Right lobe of liver (tissue), 6 donors: ENCODE data around the gene TBC1D1. TPM values are rescaled to one million over a fixed set of nuclear protein-coding genes. Genes with fewer than 3 reads are reported as not detected.

Source experiments
- ATAC-seq, 4 donors: fragments of 200-7000 bp; cut with Tn5 transposase; one replicate each; pipeline ENCODE4 v1.9.1; 2020; ENCODE audit warnings: mild to moderate bottlenecking in 4 of 4, moderate library complexity in 4 of 4
- DNase-seq, 3 donors: peaks; one replicate each; pipeline ENCODE4 v3.0.0-alpha.2; 2020
- H3K27ac ChIP-seq, 3 donors: fragments of 200-600 bp; one replicate each; pipeline ENCODE4 v1.8.0; 2022
- H3K27me3 ChIP-seq, 2 donors: fragments of 200-600 bp; one replicate each; pipeline ENCODE4 v1.8.0; 2022
- H3K36me3 ChIP-seq, 4 donors: fragments of 200-600 bp; sonication (generic) in 1 of 4; one replicate each; pipeline versions ENCODE4 v1.5.1 to v1.8.0; 2017 to 2022; ENCODE audit warnings: control low read depth in 1 of 4
- H3K4me1 ChIP-seq, 4 donors: fragments of 200-600 bp; sonication (generic) in 1 of 4; one replicate each; pipeline versions ENCODE4 v1.5.1 to v1.8.0; 2017 to 2022; ENCODE audit warnings: control low read depth in 1 of 4
- H3K4me3 ChIP-seq, 3 donors: fragments of 200-600 bp; one replicate each; pipeline ENCODE4 v1.8.0; 2022
- H3K9me3 ChIP-seq, 4 donors: fragments of 200-600 bp; sonication (generic) in 1 of 4; one replicate each; pipeline versions ENCODE4 v1.5.1 to v1.8.0; 2017 to 2022; ENCODE audit warnings: control low read depth in 1 of 4
- POLR2A ChIP-seq: fragments of 450-650 bp; IDR thresholded peaks from one replicate; pipeline ENCODE4 v1.6.1; 2017; ENCODE audit warnings: antibody characterized with exemption, mild to moderate bottlenecking
- WGBS: methylation state at CpG from one replicate; pipeline ENCODE4 v1.1.6; 2018; ENCODE audit warnings: low coverage, low lambda C conversion rate; ENCODE audit not compliant: insufficient coverage; ENCODE audit errors: missing lambda C conversion rate; 5-methylcytosine and 5-hydroxymethylcytosine counted together
- intact Hi-C, 2 donors: fragments of 100-400 bp; cut with DNase I; formaldehyde crosslinking; loops; one replicate each; pipeline versions ENCODE4 v1.11.2 to v1.14.1; 2022
- total RNA-seq, 6 experiments: library from RNA; depleted of rRNA in 2 of 6; stranded (reverse); fragments of >200 nt in 2 of 6; fragmentation: NEBNext Ultra II Directional in 3 of 6; extraction: Animal tissue kit (Norgen Biotek cat#: 25700) in 3 of 6; gene quantifications; one replicate each; pipeline versions ENCODE4 v1.1.0 to v1.2.4, GENCODE V29; 2016 to 2023
- TF ChIP-seq, protein P1 (sequence below), 4 donors: fragments of 200-600 bp in 3 of 4; fragments of 450-650 bp in 1 of 4; IDR thresholded peaks; one replicate each; pipeline versions ENCODE4 v1.5.1 to v1.8.0; 2016 to 2022; ENCODE audit warnings: antibody characterized with exemption in 4 of 4, mild to moderate bottlenecking in 2 of 4
- donor health status: DM: no; HTN: yes; CAD: no.
- donor health status: DM: no; HTN: no; CAD: no.
- donor health status: DM: no; HTN: no; CAD: no.
- donor health status: DM: no; HTN: yes; CAD: no.
- donor health status: DM: no; HTN: yes; CAD: no.

TBC1D1 gene
- total RNA-seq, 6 experiments from 2014 or later: 21.2 to 67.5 (median 35.8) TPM

DNA sequence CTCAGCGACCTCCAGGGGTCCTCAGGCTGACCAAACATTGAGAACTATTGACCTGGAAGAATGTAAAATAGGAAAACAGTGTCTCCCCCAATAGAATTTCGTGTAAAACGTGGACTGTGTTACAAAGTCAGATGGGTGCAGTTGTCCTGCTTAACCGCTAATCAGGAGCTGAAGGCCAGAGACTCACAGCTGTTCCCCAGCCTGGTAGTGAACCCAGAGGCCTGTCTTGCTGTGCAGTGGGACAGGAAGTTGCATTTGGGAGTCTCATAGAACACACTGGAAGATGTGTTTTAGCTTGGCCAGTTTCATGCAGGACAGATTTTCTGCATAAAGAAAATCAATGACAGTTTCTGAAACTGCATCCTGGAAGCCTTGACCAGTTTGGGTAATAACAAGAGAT is 220.8 kb downstream of the TBC1D1 start:
- intact Hi-C loops: no loop called here
- ATAC-seq (no peak), DNase-seq (no peak)
- H3K4me1 ChIP-seq: peaks cover 0 to 14% (median 4%) of the 10 kb centered on the region in 4 donors
- WGBS: 65% methylated on average over 3 of the region's 4 CpGs
- no peak overlapping the region for H3K4me3 ChIP-seq
- no peaks in the 10 kb centered on the region for H3K9me3 ChIP-seq
- TF ChIP-seq, protein P1, sequence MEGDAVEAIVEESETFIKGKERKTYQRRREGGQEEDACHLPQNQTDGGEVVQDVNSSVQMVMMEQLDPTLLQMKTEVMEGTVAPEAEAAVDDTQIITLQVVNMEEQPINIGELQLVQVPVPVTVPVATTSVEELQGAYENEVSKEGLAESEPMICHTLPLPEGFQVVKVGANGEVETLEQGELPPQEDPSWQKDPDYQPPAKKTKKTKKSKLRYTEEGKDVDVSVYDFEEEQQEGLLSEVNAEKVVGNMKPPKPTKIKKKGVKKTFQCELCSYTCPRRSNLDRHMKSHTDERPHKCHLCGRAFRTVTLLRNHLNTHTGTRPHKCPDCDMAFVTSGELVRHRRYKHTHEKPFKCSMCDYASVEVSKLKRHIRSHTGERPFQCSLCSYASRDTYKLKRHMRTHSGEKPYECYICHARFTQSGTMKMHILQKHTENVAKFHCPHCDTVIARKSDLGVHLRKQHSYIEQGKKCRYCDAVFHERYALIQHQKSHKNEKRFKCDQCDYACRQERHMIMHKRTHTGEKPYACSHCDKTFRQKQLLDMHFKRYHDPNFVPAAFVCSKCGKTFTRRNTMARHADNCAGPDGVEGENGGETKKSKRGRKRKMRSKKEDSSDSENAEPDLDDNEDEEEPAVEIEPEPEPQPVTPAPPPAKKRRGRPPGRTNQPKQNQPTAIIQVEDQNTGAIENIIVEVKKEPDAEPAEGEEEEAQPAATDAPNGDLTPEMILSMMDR (IDR thresholded peaks at IDR 0.05): no peak
- TF ChIP-seq POLR2A: no peak
- H3K27me3 ChIP-seq: no peaks in the 10 kb centered on the region
- H3K36me3 ChIP-seq: peaks cover 0 to 7% (median 0%) of the 10 kb centered on the region in 4 donors
- H3K27ac ChIP-seq: no peak overlapping the region

DNA sequence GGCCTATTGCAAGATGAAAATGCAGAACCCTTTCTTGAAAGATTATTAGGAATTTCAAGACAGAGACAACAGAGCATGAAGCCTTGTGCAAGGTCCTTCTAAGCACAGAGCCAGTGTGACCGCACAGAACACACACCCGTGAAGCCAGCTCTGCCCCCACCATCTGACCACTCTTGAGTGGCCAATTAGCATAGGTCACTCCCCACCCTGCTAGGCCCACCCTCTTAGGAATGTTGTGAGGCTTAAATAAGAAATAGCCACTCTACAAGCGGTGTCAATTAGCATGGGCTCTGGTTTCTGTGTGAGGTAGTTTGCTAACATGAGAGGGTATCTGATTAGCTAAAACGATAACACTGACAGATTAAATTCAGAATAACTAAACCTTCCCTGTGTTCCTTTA is 222.2 kb downstream of the TBC1D1 start:
- intact Hi-C loops: no loop called here
- peaks cover 0 to 12% (median 2%) of the 10 kb centered on the region in 4 donors for H3K36me3 ChIP-seq
- DNase-seq: no peak

DNA sequence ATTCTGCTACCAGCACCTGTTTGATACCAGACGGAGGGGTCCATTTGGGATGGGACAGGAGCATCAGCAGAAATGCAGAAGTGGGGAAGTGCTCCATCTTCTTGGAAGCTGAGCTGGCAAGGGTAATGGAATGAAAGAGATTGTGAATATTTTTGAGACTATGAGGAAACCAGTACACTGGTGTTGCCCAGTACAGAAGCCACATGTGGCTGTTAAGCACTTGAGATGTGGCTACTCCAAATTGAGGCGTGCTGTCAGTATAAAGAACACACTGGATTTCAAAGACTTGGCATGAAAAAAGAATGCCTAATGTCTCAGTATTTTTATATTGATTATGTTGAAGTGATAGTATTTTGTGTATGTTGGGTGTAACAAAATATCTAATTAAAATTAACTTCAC is 222.7 kb downstream of the TBC1D1 start:
- no peaks in the 10 kb centered on the region for H3K9me3 ChIP-seq
- H3K4me3 ChIP-seq: no peak overlapping the region
- H3K27ac ChIP-seq: no peak overlapping the region
- TF ChIP-seq, protein P1 (IDR thresholded peaks at IDR 0.05): no peak
- TF ChIP-seq POLR2A: no peak
- intact Hi-C loops: no loop called here
- H3K27me3 ChIP-seq: no peaks in the 10 kb centered on the region
- peaks cover 0 to 16% (median 4%) of the 10 kb centered on the region in 4 donors for H3K36me3 ChIP-seq
- ATAC-seq: no peak
- peaks cover 0 to 14% (median 4%) of the 10 kb centered on the region in 4 donors for H3K4me1 ChIP-seq
- DNase-seq: no peak
- WGBS: 100% methylated on average over 2 of the region's 2 CpGs

More for the DNA sequence above, 222.2 kb downstream of the TBC1D1 start:
- WGBS: 100% methylated on average over 2 of the region's 4 CpGs
- Histone ChIP-seq H3K27ac (no peak overlapping the region), H3K4me3 (no peak overlapping the region), H3K27me3 (no peaks in the 10 kb centered on the region), H3K9me3 (no peaks in the 10 kb centered on the region), H3K4me1 (peaks cover 0 to 14% (median 4%) of the 10 kb centered on the region in 4 donors)
- TF ChIP-seq, protein P1 (IDR thresholded peaks at IDR 0.05): no peak
- TF ChIP-seq POLR2A: no peak
- ATAC-seq: no peak

DNA sequence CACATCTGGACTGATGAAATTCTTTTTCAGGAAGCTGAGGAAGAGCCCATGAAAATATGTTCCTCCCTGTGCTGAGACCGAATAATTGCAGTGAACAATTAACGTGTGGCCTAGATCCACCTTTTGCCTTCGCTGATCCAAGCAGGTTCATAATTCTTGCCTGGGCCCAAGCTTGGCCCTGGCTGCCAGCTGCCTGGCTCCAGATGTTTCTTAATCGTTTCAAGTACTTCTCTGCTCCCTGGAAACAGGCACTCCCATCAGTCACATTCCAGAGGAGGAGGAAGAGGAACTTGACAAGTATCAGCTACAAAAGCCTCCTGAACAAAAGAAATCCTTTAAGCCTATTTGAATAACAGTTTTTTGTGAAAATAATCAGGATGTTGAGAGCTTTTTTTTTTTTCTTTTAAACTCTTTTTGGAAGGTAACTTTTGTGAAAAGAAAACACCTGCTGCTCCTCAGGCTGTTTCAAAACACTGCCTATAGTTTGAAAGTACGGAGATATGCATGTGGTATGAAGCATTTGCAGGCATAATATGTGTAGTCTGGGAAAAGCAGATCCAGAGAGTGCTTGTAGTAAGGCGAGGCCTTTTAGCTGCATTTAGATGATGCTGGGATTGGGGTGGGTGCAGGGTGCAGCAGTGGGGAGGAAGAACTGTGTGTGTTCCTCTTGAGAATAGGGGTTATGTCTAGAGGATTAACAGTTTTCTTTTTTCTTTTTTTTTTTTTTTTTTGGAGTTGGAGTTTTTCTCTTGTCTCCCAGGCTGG is 223.7 kb downstream of the TBC1D1 start:
- Histone ChIP-seq H3K4me1 (peaks cover 0 to 11% (median 3%) of the 10 kb centered on the region in 4 donors), H3K27me3 (no peaks in the 10 kb centered on the region), H3K36me3 (peaks cover 0 to 19% (median 5%) of the 10 kb centered on the region in 4 donors), H3K4me3 (no peak overlapping the region), H3K27ac (no peak overlapping the region), H3K9me3 (no peaks in the 10 kb centered on the region)
- DNase-seq: no peak
- intact Hi-C loops: no loop called here
- WGBS: 72% methylated on average over 6 of the region's 6 CpGs
- TF ChIP-seq, protein P1 (IDR thresholded peaks at IDR 0.05): no peak
- no peak for TF ChIP-seq POLR2A
- peak in 1 of 4 donors; percentile 18 for ATAC-seq
